GM12801 (cell line): ENCODE results near the gene NBEAL2.

ENCODE experiments used
- TF ChIP-seq, protein P1 (sequence below): IDR thresholded peaks from one replicate; pipeline ENCODE4 v1.5.1; 2011; ENCODE audit warnings: control low read depth; ENCODE audit not compliant: insufficient read length; ENCODE audit errors: extremely low read depth

The NBEAL2 gene

DNA sequence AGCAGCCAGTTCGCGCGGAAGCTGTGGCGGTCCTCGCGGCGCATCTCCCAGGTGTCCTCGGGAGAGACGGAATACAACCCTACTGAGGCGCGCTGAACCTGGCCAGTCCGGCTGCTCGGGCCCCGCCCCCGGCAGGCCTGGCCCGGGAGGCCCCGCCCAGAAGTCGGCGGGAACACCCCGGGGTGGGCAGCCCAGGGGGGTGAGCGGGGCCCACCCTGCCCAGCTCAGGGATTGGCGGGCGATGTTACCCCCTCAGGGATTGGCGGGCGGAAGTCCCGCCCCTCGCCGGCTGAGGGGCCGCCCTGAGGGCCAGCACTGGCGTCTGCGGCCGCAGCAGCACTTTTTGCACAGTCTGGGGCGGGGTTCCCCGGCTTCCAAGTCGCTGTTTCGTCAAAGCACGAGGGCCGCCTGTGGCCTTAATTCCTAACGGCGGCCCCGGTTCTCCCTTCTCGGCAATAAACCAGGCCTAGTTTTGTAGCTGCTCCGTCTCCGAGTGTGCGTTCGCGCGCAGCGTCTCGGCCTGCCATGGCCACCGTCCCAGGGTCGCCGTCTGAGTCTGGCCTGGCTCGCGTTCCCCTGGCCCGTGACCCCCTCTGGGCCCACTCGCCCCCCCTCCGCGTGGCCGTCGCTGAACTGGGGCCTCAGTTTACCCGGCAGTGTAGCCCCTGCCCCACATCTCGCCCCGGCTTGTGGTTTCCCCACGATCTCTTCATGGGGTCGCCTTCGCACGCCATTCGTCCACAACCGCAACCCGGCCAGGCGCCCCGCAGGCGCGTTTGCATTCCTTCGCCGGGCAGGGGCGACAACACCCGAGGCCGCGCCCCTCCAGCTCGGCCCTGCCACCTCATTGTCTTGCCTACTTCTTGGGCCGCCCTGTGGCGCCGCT is 30.0 kb downstream of the NBEAL2 start:
- TF ChIP-seq, protein P1, sequence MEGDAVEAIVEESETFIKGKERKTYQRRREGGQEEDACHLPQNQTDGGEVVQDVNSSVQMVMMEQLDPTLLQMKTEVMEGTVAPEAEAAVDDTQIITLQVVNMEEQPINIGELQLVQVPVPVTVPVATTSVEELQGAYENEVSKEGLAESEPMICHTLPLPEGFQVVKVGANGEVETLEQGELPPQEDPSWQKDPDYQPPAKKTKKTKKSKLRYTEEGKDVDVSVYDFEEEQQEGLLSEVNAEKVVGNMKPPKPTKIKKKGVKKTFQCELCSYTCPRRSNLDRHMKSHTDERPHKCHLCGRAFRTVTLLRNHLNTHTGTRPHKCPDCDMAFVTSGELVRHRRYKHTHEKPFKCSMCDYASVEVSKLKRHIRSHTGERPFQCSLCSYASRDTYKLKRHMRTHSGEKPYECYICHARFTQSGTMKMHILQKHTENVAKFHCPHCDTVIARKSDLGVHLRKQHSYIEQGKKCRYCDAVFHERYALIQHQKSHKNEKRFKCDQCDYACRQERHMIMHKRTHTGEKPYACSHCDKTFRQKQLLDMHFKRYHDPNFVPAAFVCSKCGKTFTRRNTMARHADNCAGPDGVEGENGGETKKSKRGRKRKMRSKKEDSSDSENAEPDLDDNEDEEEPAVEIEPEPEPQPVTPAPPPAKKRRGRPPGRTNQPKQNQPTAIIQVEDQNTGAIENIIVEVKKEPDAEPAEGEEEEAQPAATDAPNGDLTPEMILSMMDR, result no peak

DNA sequence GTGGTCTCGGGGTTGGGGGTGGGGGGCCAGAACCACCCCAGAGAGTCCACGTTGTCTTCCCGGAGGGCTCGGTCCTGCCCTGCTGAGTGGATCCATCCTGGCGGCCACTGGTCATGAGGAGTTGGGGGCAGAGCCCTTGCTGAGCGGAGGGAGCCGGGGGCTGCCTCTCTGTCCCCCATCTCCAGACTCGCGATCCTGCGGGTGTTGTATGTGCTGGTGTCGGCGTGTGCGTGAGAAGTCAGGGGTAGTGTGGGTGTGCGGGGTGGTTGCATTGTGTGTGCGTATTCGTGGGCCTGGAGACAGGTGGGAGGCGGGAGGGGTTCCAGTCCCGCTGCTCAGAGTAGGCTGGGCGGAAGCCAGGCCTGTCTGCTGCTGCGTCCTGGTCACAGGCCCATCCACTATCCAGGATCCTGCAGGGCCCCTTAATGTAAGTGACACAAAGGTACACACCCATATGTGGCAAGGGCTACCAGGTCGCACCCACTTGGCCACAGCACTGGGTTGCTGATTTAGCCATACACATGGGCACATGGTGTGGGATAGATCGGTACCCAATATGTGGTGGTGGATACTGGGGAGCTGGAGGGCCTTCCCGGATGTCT is 30.7 kb downstream of the NBEAL2 start:
- TF ChIP-seq, protein P1, result no peak

DNA sequence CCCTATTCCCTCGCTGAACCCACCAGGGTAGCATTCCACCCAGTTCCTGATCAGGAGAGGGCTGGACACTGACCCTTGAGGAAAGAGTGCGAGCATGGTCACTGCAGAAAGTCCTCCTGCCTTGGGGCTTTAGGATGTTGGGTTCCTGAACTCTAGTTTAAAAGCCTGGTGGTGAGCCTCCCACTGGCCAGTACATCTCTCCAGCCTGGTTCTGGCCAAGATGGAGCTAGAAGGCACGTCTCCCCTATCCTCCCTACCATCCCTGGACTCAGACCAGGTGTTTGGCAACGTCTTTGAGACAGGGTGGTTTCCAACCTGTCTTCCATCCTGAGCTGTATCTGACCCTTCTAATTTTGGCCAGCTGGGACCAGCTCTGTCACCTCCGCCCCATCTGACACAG is 31.4 kb downstream of the NBEAL2 start:
- TF ChIP-seq, protein P1, result no peak

DNA sequence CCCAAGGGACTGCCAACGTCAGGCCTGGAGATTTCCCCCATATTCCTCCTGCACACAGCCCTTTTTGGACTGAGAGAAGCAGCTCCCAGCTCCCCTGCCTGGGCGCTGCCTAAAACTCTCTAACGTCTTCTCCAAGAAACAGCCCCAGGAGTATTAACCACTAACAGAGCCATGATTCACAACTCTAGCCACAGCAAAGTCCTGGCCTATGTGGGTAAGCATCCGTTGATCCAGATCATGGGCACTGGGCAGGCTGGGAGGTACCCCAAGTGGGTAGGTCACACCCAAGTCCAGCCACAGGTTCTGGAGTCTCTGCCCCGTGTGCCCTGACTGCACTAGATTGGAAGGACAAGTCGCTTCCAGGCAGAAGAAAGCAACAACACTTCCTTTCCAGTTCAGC is 31.9 kb downstream of the NBEAL2 start:
- TF ChIP-seq, protein P1, result no peak

DNA sequence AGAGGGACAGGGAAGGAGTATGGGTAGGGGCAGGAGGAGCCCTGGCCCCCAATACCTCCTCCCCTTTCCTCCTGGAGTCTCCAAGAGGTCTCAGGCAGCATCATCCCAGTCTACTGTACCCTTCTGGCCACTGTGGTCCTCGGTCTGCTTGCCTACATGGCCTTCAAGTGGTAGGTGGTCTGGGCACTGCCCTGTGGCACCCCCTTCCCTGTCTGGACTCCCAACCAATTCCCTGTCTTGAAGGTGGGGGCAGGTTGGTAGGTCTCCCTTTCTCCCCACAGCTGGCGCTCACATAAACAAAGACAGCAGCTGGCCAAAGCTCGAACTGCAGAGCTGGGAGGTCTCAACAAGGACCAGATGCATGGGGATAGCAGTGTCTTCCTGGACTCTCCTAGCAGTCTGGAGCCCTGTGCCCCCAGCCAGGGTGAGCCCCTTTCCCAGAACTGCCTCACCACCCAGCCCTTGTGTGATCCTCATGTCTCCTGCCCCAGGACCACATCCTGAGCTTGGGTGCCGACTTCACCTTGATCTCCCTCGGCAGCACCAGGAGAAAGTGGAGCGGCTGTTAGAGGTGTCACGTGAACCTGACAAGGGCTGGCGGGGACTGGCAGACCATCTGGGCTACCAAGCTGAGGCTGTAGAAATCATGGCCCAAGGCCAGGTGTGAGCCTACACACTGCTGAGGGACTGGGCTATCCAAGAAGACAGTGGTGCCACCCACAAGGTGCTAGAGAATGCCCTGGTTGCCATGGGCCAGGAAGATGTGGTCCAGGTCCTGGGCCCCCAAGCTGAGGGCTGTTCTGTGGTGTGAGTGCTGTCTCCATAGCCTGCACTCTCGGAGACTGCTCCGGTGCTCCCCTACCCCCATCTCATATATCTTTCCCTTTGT is 33.1 kb downstream of the NBEAL2 start:
- TF ChIP-seq, protein P1, result no peak

DNA sequence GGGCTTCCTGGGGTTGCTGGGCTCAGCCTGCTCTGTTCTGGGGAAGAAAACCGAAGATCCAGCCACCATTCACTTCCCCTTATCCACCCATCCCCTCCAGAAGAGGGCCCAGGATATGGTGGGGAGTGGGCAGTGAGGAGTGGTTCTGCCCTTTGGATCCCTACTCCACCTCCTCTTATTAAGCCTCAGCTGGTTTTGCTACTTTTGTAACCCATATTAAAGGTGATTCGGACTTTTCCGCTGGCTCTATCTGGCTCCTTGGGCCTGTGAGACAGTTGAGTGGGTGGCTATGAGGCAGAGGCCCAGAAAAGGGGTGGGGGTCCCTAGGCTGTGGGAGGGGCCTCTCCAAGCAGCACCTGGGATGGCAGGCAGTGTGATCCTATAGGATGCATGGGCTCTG is 33.8 kb downstream of the NBEAL2 start:
- TF ChIP-seq, protein P1, result no peak

DNA sequence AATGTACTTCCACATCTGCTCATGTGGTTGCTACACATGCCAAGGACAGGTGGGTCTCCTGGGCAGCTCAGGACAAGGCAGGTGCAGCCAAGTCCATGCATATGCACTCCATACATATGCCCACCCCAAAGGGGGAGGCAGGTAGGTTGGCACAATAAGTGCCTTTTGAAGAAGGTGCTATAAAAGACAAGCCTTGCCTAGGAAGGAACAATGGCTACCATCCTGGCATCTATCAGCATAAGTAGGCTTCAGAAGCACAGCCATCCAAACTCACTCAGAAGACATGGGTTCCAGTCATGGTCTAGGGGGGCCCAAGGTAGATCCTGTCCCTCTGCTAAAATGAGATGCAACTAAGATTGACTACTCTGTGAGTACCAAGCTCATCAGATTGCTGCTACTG is 34.6 kb downstream of the NBEAL2 start:
- TF ChIP-seq, protein P1, result no peak
